Measurements from ENCODE around the gene CACNG7.

Gene CACNG7

GRCh38 chr19:53958823-53959757 lies 50.0 kb downstream of the CACNG7 start:
- no peak for TF ChIP-seq CTCF (IDR thresholded peaks at IDR 0.05)
- no peaks in the 10 kb centered on the region for H3K4me1 ChIP-seq (ENCODE audit: control insufficient read depth in 1 of 2, insufficient read depth in 1 of 2, low read depth in 1 of 2, low read length in 1 of 2)
- no peaks in the 10 kb centered on the region for H3K9me3 ChIP-seq
- H3K36me3 ChIP-seq: no peaks in the 10 kb centered on the region
- H3K27me3 ChIP-seq: peaks cover 97% of the 10 kb centered on the region
- no peak overlapping the region for H3K27ac ChIP-seq
- H3K4me3 ChIP-seq (ENCODE audit: low read depth in 1 of 2, low read length in 1 of 2): no peak overlapping the region

GRCh38 chr19:53960187-53960586 lies 51.1 kb downstream of the CACNG7 start:
- Histone ChIP-seq H3K4me1 (ENCODE audit: control insufficient read depth in 1 of 2, insufficient read depth in 1 of 2, low read depth in 1 of 2, low read length in 1 of 2) (no peaks in the 10 kb centered on the region), H3K27ac (no peak overlapping the region), H3K9me3 (no peaks in the 10 kb centered on the region), H3K36me3 (no peaks in the 10 kb centered on the region), H3K4me3 (ENCODE audit: low read depth in 1 of 2, low read length in 1 of 2) (no peak overlapping the region), H3K27me3 (peaks cover 100% of the 10 kb centered on the region)
- TF ChIP-seq CTCF (IDR thresholded peaks at IDR 0.05): no peak

- Histone ChIP-seq H3K9me3 (no peaks in the 10 kb centered on the region), H3K4me3 (ENCODE audit: low read depth in 1 of 2, low read length in 1 of 2) (no peak overlapping the region), H3K27ac (no peak overlapping the region), H3K36me3 (no peaks in the 10 kb centered on the region), H3K4me1 (ENCODE audit: control insufficient read depth in 1 of 2, insufficient read depth in 1 of 2, low read depth in 1 of 2, low read length in 1 of 2) (no peaks in the 10 kb centered on the region), H3K27me3 (peaks cover 100% of the 10 kb centered on the region)
- no peak for TF ChIP-seq CTCF (IDR thresholded peaks at IDR 0.05)
These were observed 51.8 kb downstream of the CACNG7 start for GRCh38 chr19:53960886-53961285.

- no peak for TF ChIP-seq CTCF (IDR thresholded peaks at IDR 0.05)
- peaks cover 100% of the 10 kb centered on the region for H3K27me3 ChIP-seq
- H3K4me3 ChIP-seq (ENCODE audit: low read depth in 1 of 2, low read length in 1 of 2): no peak overlapping the region
- H3K9me3 ChIP-seq: no peaks in the 10 kb centered on the region
- no peaks in the 10 kb centered on the region for H3K4me1 ChIP-seq (ENCODE audit: control insufficient read depth in 1 of 2, insufficient read depth in 1 of 2, low read depth in 1 of 2, low read length in 1 of 2)
- H3K36me3 ChIP-seq: no peaks in the 10 kb centered on the region
- H3K27ac ChIP-seq: no peak overlapping the region
These were observed 52.7 kb downstream of the CACNG7 start for GRCh38 chr19:53961523-53962356.

GRCh38 chr19:53962887-53963431 lies 53.9 kb downstream of the CACNG7 start, which contains the start of gene CACNG8:
Gene CACNG8 (plus strand): TSS chr19:53962937.
- H3K4me3 ChIP-seq (ENCODE audit: low read depth in 1 of 2, low read length in 1 of 2): no peak within 1 kb of the TSS
- no peaks in the 10 kb centered on the region for H3K9me3 ChIP-seq
- no peaks in the 10 kb centered on the region for H3K4me1 ChIP-seq (ENCODE audit: control insufficient read depth in 1 of 2, insufficient read depth in 1 of 2, low read depth in 1 of 2, low read length in 1 of 2)
- H3K36me3 ChIP-seq: no peaks in the 10 kb centered on the region
- no peak within 1 kb of the TSS for H3K27ac ChIP-seq
- TF ChIP-seq CTCF (IDR thresholded peaks at IDR 0.05): no peak
- H3K27me3 ChIP-seq: peaks cover 100% of the 10 kb centered on the region

Data from neutrophil (primary cell).